Adrenal gland (tissue), 12 donors: ENCODE measurements around the gene MTAP. TPM values are rescaled to one million over a fixed set of nuclear protein-coding genes. Genes with fewer than 3 reads are reported as not detected.

Experiments used
- DNase-seq, 7 donors: peaks; one replicate each; pipeline ENCODE4 v3.0.0-alpha.2; 2019 to 2020
- H3K27ac ChIP-seq, 5 donors: fragments of 200-600 bp; sonication (generic) in 4 of 5; 1 replicate in 3 of 5; 2 replicates in 2 of 5; pipeline versions ENCODE4 v1.5.1 to v1.8.0; 2016 to 2020; ENCODE audit warnings: mild to moderate bottlenecking in 1 of 5
- H3K27me3 ChIP-seq: fragments of 200-600 bp; 2 replicates; pipeline ENCODE4 v1.8.0; 2021
- H3K36me3 ChIP-seq, 2 donors: fragments of 200-600 bp; replicated peaks in 1 of 2; 1 replicate in 1 of 2; 2 replicates in 1 of 2; pipeline versions ENCODE4 v1.5.1 to v1.8.0; 2018 to 2022
- H3K4me1 ChIP-seq, 2 donors: fragments of 200-600 bp; replicated peaks in 1 of 2; 1 replicate in 1 of 2; 2 replicates in 1 of 2; pipeline versions ENCODE4 v1.5.1 to v1.8.0; 2018 to 2021
- H3K4me3 ChIP-seq, 4 donors: fragments of 200-600 bp; sonication (generic) in 3 of 4; one replicate each; pipeline ENCODE4 v1.5.1; 2016 to 2018
- H3K9me3 ChIP-seq, 3 donors: fragments of 200-600 bp; sonication (generic) in 1 of 3; replicated peaks in 1 of 3; 1 replicate in 2 of 3; 2 replicates in 1 of 3; pipeline versions ENCODE4 v1.5.1 to v1.8.0; 2016 to 2021
- POLR2A ChIP-seq, 2 donors: fragments of 450-650 bp; IDR thresholded peaks; one replicate each; pipeline ENCODE4 v1.6.1; 2017; ENCODE audit warnings: antibody characterized with exemption in 2 of 2, mild to moderate bottlenecking in 2 of 2, moderate library complexity in 1 of 2
- WGBS, 4 donors: extraction: QIAGEN DNeasy Blood & Tissue Kit in 2 of 4; methylation state at CpG; one replicate each; pipeline versions ENCODE4 v1.1.5 to v1.1.7; 2013 to 2017; 5-methylcytosine and 5-hydroxymethylcytosine counted together
- intact Hi-C, 2 donors: fragments of 100-400 bp; cut with DNase I; formaldehyde crosslinking; loops; one replicate each; pipeline versions ENCODE4 v1.14.1 to v1.15.0; 2022 to 2023
- polyA plus RNA-seq, 3 donors: library from polyadenylated mRNA; stranded (reverse); fragments of 200-250 nt in 2 of 3; fragments of 350-450 nt in 1 of 3; fragmentation: Illumina TruSeq in 1 of 3; extraction: RNeasy Lipid Tissue Mini Kit (QIAGEN cat#74804) in 1 of 3; gene quantifications; one replicate each; pipeline ENCODE4 v1.2.3, GENCODE V29; 2013 to 2014
- total RNA-seq, 9 donors: library from RNA; depleted of rRNA in 4 of 9; stranded (reverse); fragments of >200 nt in 4 of 9; fragments of 120-200 nt in 1 of 9; fragmentation: NEBNext Ultra II Directional in 1 of 9; extraction: Animal tissue kit (Norgen Biotek cat#: 25700) in 1 of 9; gene quantifications; one replicate each; pipeline versions ENCODE4 v1.1.0 to v1.2.4, GENCODE V29; 2013 to 2023
- TF ChIP-seq, protein P1 (sequence below), 6 experiments: fragments of 450-650 bp in 4 of 6; fragments of 200-600 bp in 2 of 6; sonication (generic) in 1 of 6; IDR thresholded peaks; 1 replicate in 5 of 6; 2 replicates in 1 of 6; pipeline versions ENCODE4 v1.5.1 to v1.8.0; 2016 to 2021; ENCODE audit warnings: antibody characterized with exemption in 6 of 6, mild to moderate bottlenecking in 2 of 6, moderate library complexity in 1 of 6
- donor health status: healthy with polysubstance abuse.
- donor health status: Bipolar disorder and iron deficiency.
- donor health status: DM: yes; HTN: yes; CAD: no.
- donor health status: DM: no; HTN: no; CAD: no.
- donor health status: DM: no; HTN: no; CAD: no.
- donor health status: DM: yes; HTN: yes; CAD: no.

Gene MTAP
- total and polyA plus RNA-seq, 12 donors, result 6.4 to 38.2 (median 21.9) TPM

DNA sequence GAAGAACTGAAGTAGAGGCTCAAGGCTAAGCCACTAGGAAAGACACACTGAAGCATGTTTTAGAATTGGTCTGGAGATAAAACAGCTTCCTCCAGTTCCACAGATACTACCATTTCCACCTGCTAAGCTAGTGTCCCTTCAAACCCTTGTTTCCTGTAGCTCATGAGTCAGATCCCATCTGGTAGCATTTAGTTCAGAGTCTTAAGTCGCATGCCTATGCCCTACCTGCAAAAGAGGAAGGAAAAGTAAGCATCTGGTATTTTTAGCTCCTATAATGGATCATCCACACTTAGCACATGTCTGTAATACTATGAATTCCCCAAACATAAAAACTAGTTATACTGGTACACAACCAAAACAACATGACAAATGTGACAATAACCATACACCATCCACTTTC is 99.7 kb downstream of the MTAP start:
- Histone ChIP-seq H3K36me3 (no peaks in the 10 kb centered on the region), H3K27ac (no peak overlapping the region), H3K9me3 (peaks cover 0 to 3% (median 0%) of the 10 kb centered on the region in 3 donors), H3K4me3 (no peak overlapping the region), H3K27me3 (no peaks in the 10 kb centered on the region), H3K4me1 (no peaks in the 10 kb centered on the region)
- TF ChIP-seq, protein P1, sequence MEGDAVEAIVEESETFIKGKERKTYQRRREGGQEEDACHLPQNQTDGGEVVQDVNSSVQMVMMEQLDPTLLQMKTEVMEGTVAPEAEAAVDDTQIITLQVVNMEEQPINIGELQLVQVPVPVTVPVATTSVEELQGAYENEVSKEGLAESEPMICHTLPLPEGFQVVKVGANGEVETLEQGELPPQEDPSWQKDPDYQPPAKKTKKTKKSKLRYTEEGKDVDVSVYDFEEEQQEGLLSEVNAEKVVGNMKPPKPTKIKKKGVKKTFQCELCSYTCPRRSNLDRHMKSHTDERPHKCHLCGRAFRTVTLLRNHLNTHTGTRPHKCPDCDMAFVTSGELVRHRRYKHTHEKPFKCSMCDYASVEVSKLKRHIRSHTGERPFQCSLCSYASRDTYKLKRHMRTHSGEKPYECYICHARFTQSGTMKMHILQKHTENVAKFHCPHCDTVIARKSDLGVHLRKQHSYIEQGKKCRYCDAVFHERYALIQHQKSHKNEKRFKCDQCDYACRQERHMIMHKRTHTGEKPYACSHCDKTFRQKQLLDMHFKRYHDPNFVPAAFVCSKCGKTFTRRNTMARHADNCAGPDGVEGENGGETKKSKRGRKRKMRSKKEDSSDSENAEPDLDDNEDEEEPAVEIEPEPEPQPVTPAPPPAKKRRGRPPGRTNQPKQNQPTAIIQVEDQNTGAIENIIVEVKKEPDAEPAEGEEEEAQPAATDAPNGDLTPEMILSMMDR (IDR thresholded peaks at IDR 0.05), result no peak
- TF ChIP-seq POLR2A (IDR thresholded peaks at IDR 0.05), result no peak
- WGBS, 4 donors, result 21 to 86% (median 53%) methylated on average over 1 of the region's 1 CpG
- no peak for DNase-seq
- intact Hi-C loops, result no loop called here

DNA sequence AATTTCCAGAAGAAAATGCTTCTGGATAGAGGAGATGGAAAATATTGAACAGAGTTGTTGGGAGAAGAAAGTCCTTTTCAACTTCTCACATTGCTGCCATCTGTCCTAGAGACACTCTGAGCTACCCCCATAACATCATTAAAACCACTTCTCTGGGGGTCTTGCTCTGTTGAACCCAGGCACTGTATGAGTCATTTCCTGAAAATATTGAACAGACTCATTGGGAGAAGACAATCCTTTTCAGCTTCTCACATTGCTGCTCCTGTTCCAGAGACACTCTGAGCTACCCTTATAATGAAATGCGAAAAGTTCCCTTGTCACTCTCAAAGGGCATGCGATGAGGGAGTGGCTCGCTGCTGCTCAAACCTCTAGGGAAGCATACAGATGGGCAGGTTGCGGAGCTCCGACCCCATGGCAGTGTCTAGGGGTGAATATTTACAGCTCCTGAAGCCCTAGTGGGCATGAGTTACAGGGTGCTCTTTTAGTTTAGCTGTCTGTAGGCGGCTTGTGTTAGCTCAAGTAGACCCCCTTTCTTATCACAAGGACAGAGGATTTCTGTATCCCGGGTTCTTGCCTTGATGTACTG is 101.0 kb downstream of the MTAP start:
- no peak for DNase-seq
- Histone ChIP-seq H3K27me3 (no peaks in the 10 kb centered on the region), H3K4me1 (no peaks in the 10 kb centered on the region), H3K36me3 (no peaks in the 10 kb centered on the region), H3K27ac (no peak overlapping the region), H3K4me3 (no peak overlapping the region), H3K9me3 (peaks cover 0 to 3% (median 0%) of the 10 kb centered on the region in 3 donors)
- TF ChIP-seq, protein P1 (IDR thresholded peaks at IDR 0.05), result no peak
- no peak for TF ChIP-seq POLR2A (IDR thresholded peaks at IDR 0.05)
- 88 to 100% (median 94%) methylated on average over 4 to 7 of the region's 7 CpGs for WGBS, 4 donors
- intact Hi-C loops, result no loop called here

DNA sequence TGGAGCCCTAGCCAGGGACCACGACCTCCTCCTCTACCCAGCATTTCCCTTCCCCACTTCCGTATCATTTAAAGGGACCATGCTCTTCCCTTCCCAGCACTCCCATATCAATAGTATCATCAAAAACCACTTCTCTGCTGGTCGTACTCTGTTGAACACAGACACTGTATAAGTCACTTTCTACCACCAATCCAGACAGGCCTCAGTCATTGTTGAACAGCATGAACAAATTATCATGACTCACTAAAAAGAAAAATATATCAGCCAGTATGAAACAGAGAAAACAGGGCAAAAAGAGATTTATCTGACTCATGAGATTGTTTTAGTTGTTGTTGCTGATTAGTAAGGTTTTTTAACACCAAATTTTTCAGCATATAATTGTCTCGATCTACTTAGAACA is 101.9 kb downstream of the MTAP start:
- WGBS, 4 donors, result 83 to 92% (median 90%) methylated on average over 4 of the region's 4 CpGs
- no peak for DNase-seq
- H3K27me3 ChIP-seq, result no peaks in the 10 kb centered on the region
- intact Hi-C loops, result no loop called here
- no peaks in the 10 kb centered on the region for H3K4me1 ChIP-seq
- no peak overlapping the region for H3K4me3 ChIP-seq
- no peak overlapping the region for H3K27ac ChIP-seq
- no peak for TF ChIP-seq POLR2A (IDR thresholded peaks at IDR 0.05)
- TF ChIP-seq, protein P1 (IDR thresholded peaks at IDR 0.05), result no peak
- H3K36me3 ChIP-seq, result no peaks in the 10 kb centered on the region
- peaks cover 0 to 4% (median 3%) of the 10 kb centered on the region in 3 donors for H3K9me3 ChIP-seq

DNA sequence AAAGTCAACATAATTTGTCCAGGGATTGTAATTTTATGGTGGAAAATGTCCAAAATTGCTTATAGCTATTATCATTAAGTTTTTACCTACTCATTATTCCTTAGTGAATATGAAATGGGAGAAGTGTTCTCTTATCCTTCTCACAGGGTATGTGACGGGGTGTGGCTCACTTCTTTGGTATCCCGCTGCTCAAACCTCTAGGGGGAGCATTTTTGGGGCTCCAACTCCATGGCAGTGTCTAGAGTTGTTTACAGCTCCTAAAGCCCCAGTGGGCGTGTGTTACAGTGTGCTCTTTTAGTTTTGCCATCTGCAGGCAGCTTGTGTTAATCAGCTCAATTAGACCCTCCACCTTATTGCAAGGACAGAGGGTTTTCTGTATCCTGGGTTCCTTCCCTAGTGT is 102.3 kb downstream of the MTAP start:
- WGBS, 4 donors, result 83 to 91% (median 84%) methylated on average over 3 of the region's 3 CpGs
- DNase-seq, result no peak
- intact Hi-C loops, result no loop called here
- no peaks in the 10 kb centered on the region for H3K27me3 ChIP-seq
- H3K9me3 ChIP-seq, result peaks cover 0 to 4% (median under 1%) of the 10 kb centered on the region in 3 donors
- no peaks in the 10 kb centered on the region for H3K4me1 ChIP-seq
- no peak overlapping the region for H3K27ac ChIP-seq
- TF ChIP-seq, protein P1 (IDR thresholded peaks at IDR 0.05), result no peak
- no peak for TF ChIP-seq POLR2A (IDR thresholded peaks at IDR 0.05)
- H3K4me3 ChIP-seq, result no peak overlapping the region
- no peaks in the 10 kb centered on the region for H3K36me3 ChIP-seq
